Measurements from ENCODE around the gene CHFR.
A peak's percentile ranks its signal among the peaks of the same experiment; 100 is the strongest.
"Not testable (repeated sequence)": the region's sequence is repeated elsewhere in the genome, so short reads cannot be mapped to it uniquely, and the experiment has no call there.

Gene CHFR

GRCh38 chr12:132797820-132798570, 89.4 kb downstream of the CHFR start:
- Histone ChIP-seq H3K23ac (ENCODE audit: low read depth, low read length, poor library complexity) (no peak overlapping the region), H3K4me3 (ENCODE audit: low read length in 2 of 2) (no peak overlapping the region), H4K8ac (ENCODE audit: low read depth, low read length) (no peak overlapping the region), H3K14ac (ENCODE audit: low read length) (no peak overlapping the region), H3K27me3 (ENCODE audit: control insufficient read depth in 3 of 3, insufficient read depth in 3 of 3, low read depth in 1 of 3, low read length in 3 of 3) (no peaks in the 10 kb centered on the region), H3K4ac (ENCODE audit: low read length) (no peak overlapping the region), H3K4me1 (ENCODE audit: control insufficient read depth in 2 of 2, insufficient read depth in 1 of 2, low read depth in 1 of 2, low read length in 2 of 2) (no peaks in the 10 kb centered on the region), H3K18ac (ENCODE audit: low read length) (no peak overlapping the region), H4K91ac (ENCODE audit: low read depth, low read length, poor library complexity) (no peak overlapping the region), H3K9ac (ENCODE audit: low read depth, low read length, poor library complexity) (no peak overlapping the region), H3K27ac (replicated peaks; ENCODE audit: low read length) (no peak overlapping the region), H2AK5ac (ENCODE audit: low read depth, low read length) (no peak overlapping the region), H3K4me2 (ENCODE audit: insufficient read depth, low read length, poor library complexity, severe bottlenecking) (no peak overlapping the region), H2BK12ac (ENCODE audit: low read length) (no peak overlapping the region), H2BK15ac (ENCODE audit: low read length) (no peak overlapping the region), H2BK5ac (ENCODE audit: low read length) (no peak overlapping the region), H3K36me3 (replicated peaks in 1 of 2; ENCODE audit: control insufficient read depth in 2 of 2, insufficient read depth in 2 of 2, low read length in 2 of 2) (peaks cover 50 to 91% of the 10 kb centered on the region in 2 donors), H3K79me1 (ENCODE audit: low read depth, low read length) (peaks cover 4% of the 10 kb centered on the region), H3K9me3 (replicated peaks in 1 of 2; ENCODE audit: control insufficient read depth in 2 of 2, insufficient read depth in 1 of 2, low read depth in 1 of 2, low read length in 2 of 2) (peaks cover 0 to 3% of the 10 kb centered on the region in 2 donors), H2BK120ac (ENCODE audit: low read depth, low read length) (no peak overlapping the region), H2AFZ (ENCODE audit: low read length) (no peak overlapping the region)
- DNase-seq (ENCODE audit: low spot score): no peak
- WGBS, 2 donors (ENCODE audit: extremely low coverage in 2 of 2, insufficient read length in 2 of 2, insufficient replicate concordance in 1 of 2): no CpG with 5 or more reads among the region's 24 CpGs

GRCh38 chr12:132795847-132796246, 91.6 kb downstream of the CHFR start:
- Histone ChIP-seq H3K36me3 (replicated peaks in 1 of 2; ENCODE audit: control insufficient read depth in 2 of 2, insufficient read depth in 2 of 2, low read length in 2 of 2) (peaks cover 41 to 87% of the 10 kb centered on the region in 2 donors), H3K4ac (ENCODE audit: low read length) (no peak overlapping the region), H3K79me1 (ENCODE audit: low read depth, low read length) (peaks cover 4% of the 10 kb centered on the region), H3K27ac (replicated peaks; ENCODE audit: low read length) (no peak overlapping the region), H2AK5ac (ENCODE audit: low read depth, low read length) (no peak overlapping the region), H2BK5ac (ENCODE audit: low read length) (no peak overlapping the region), H2BK15ac (ENCODE audit: low read length) (no peak overlapping the region), H3K4me2 (ENCODE audit: insufficient read depth, low read length, poor library complexity, severe bottlenecking) (no peak overlapping the region), H2BK120ac (ENCODE audit: low read depth, low read length) (no peak overlapping the region), H3K4me3 (ENCODE audit: low read length in 2 of 2) (no peak overlapping the region), H2AFZ (ENCODE audit: low read length) (no peak overlapping the region), H3K4me1 (ENCODE audit: control insufficient read depth in 2 of 2, insufficient read depth in 1 of 2, low read depth in 1 of 2, low read length in 2 of 2) (no peaks in the 10 kb centered on the region), H4K91ac (ENCODE audit: low read depth, low read length, poor library complexity) (no peak overlapping the region), H4K8ac (ENCODE audit: low read depth, low read length) (no peak overlapping the region), H3K23ac (ENCODE audit: low read depth, low read length, poor library complexity) (no peak overlapping the region), H2BK12ac (ENCODE audit: low read length) (no peak overlapping the region), H3K18ac (ENCODE audit: low read length) (no peak overlapping the region), H3K14ac (ENCODE audit: low read length) (no peak overlapping the region), H3K9me3 (replicated peaks in 1 of 2; ENCODE audit: control insufficient read depth in 2 of 2, insufficient read depth in 1 of 2, low read depth in 1 of 2, low read length in 2 of 2) (peaks cover 0 to 9% of the 10 kb centered on the region in 2 donors), H3K9ac (ENCODE audit: low read depth, low read length, poor library complexity) (no peak overlapping the region), H3K27me3 (ENCODE audit: control insufficient read depth in 3 of 3, insufficient read depth in 3 of 3, low read depth in 1 of 3, low read length in 3 of 3) (no peaks in the 10 kb centered on the region)
- no peak for DNase-seq (ENCODE audit: low spot score)
- WGBS, 2 donors (ENCODE audit: extremely low coverage in 2 of 2, insufficient read length in 2 of 2, insufficient replicate concordance in 1 of 2): no CpG with 5 or more reads among the region's 14 CpGs

GRCh38 chr12:132791940-132792339, 95.5 kb downstream of the CHFR start:
- WGBS, 2 donors (ENCODE audit: extremely low coverage in 2 of 2, insufficient read length in 2 of 2, insufficient replicate concordance in 1 of 2): no CpG with 5 or more reads among the region's 2 CpGs
- H3K23ac ChIP-seq (ENCODE audit: low read depth, low read length, poor library complexity); H2BK120ac ChIP-seq (ENCODE audit: low read depth, low read length); H3K79me1 ChIP-seq (ENCODE audit: low read depth, low read length); H3K27me3 ChIP-seq (ENCODE audit: control insufficient read depth in 3 of 3, insufficient read depth in 3 of 3, low read depth in 1 of 3, low read length in 3 of 3); H3K27ac ChIP-seq (replicated peaks; ENCODE audit: low read length); H3K9me3 ChIP-seq (replicated peaks in 1 of 2; ENCODE audit: control insufficient read depth in 2 of 2, insufficient read depth in 1 of 2, low read depth in 1 of 2, low read length in 2 of 2); H3K4me2 ChIP-seq (ENCODE audit: insufficient read depth, low read length, poor library complexity, severe bottlenecking); H2BK5ac ChIP-seq (ENCODE audit: low read length); H3K18ac ChIP-seq (ENCODE audit: low read length); H4K8ac ChIP-seq (ENCODE audit: low read depth, low read length); H3K4me3 ChIP-seq (ENCODE audit: low read length in 2 of 2); H4K91ac ChIP-seq (ENCODE audit: low read depth, low read length, poor library complexity); H3K4me1 ChIP-seq (ENCODE audit: control insufficient read depth in 2 of 2, insufficient read depth in 1 of 2, low read depth in 1 of 2, low read length in 2 of 2); H2BK12ac ChIP-seq (ENCODE audit: low read length); H3K9ac ChIP-seq (ENCODE audit: low read depth, low read length, poor library complexity); DNase-seq (ENCODE audit: low spot score); H2BK15ac ChIP-seq (ENCODE audit: low read length); H2AK5ac ChIP-seq (ENCODE audit: low read depth, low read length); H3K4ac ChIP-seq (ENCODE audit: low read length); H2AFZ ChIP-seq (ENCODE audit: low read length): not testable (repeated sequence)
- Histone ChIP-seq H3K36me3 (replicated peaks in 1 of 2; ENCODE audit: control insufficient read depth in 2 of 2, insufficient read depth in 2 of 2, low read length in 2 of 2) (peaks cover 32 to 72% of the 10 kb centered on the region in 2 donors), H3K14ac (ENCODE audit: low read length) (peak overlapping the region; percentile 47)

- no peak overlapping the region for H2AFZ ChIP-seq (ENCODE audit: low read length)
- H3K14ac ChIP-seq (ENCODE audit: low read length): no peak overlapping the region
- H3K4me1 ChIP-seq (ENCODE audit: control insufficient read depth in 2 of 2, insufficient read depth in 1 of 2, low read depth in 1 of 2, low read length in 2 of 2): no peaks in the 10 kb centered on the region
- no peak overlapping the region for H2BK120ac ChIP-seq (ENCODE audit: low read depth, low read length)
- H3K4ac ChIP-seq (ENCODE audit: low read length): no peak overlapping the region
- no peak overlapping the region for H3K4me3 ChIP-seq (ENCODE audit: low read length in 2 of 2)
- H2BK5ac ChIP-seq (ENCODE audit: low read length): no peak overlapping the region
- H3K9me3 ChIP-seq (replicated peaks in 1 of 2; ENCODE audit: control insufficient read depth in 2 of 2, insufficient read depth in 1 of 2, low read depth in 1 of 2, low read length in 2 of 2): peaks cover 3 to 9% of the 10 kb centered on the region in 2 donors
- no peak overlapping the region for H4K91ac ChIP-seq (ENCODE audit: low read depth, low read length, poor library complexity)
- H2BK12ac ChIP-seq (ENCODE audit: low read length): peak overlapping the region; percentile 22
- H3K27me3 ChIP-seq (ENCODE audit: control insufficient read depth in 3 of 3, insufficient read depth in 3 of 3, low read depth in 1 of 3, low read length in 3 of 3): no peaks in the 10 kb centered on the region
- H2AK5ac ChIP-seq (ENCODE audit: low read depth, low read length): no peak overlapping the region
- peaks cover 37 to 71% of the 10 kb centered on the region in 2 donors for H3K36me3 ChIP-seq (replicated peaks in 1 of 2; ENCODE audit: control insufficient read depth in 2 of 2, insufficient read depth in 2 of 2, low read length in 2 of 2)
- DNase-seq (ENCODE audit: low spot score): no peak
- no peak overlapping the region for H3K18ac ChIP-seq (ENCODE audit: low read length)
- H3K27ac ChIP-seq (replicated peaks; ENCODE audit: low read length): no peak overlapping the region
- no CpG with 5 or more reads among the region's 21 CpGs for WGBS, 2 donors (ENCODE audit: extremely low coverage in 2 of 2, insufficient read length in 2 of 2, insufficient replicate concordance in 1 of 2)
- H2BK15ac ChIP-seq (ENCODE audit: low read length): no peak overlapping the region
- H3K23ac ChIP-seq (ENCODE audit: low read depth, low read length, poor library complexity): peak overlapping the region; percentile 91
- peak overlapping the region; percentile 70 for H3K9ac ChIP-seq (ENCODE audit: low read depth, low read length, poor library complexity)
- H4K8ac ChIP-seq (ENCODE audit: low read depth, low read length): no peak overlapping the region
- H3K79me1 ChIP-seq (ENCODE audit: low read depth, low read length): peaks cover 8% of the 10 kb centered on the region
- no peak overlapping the region for H3K4me2 ChIP-seq (ENCODE audit: insufficient read depth, low read length, poor library complexity, severe bottlenecking)
Observed at GRCh38 chr12:132789099-132789471, 98.3 kb downstream of the CHFR start.
